ENCODE results near the gene SERPINC1. TPM values are rescaled to one million over a fixed set of nuclear protein-coding genes. Genes with fewer than 3 reads are reported as not detected.
"Not testable (repeated sequence)": the region's sequence is repeated elsewhere in the genome, so short reads cannot be mapped to it uniquely, and the experiment has no call there.

Gene SERPINC1
- under 1 TPM in 1 of 2 experiments, not detected in 1; 0.23 TPM for total RNA-seq

DNA sequence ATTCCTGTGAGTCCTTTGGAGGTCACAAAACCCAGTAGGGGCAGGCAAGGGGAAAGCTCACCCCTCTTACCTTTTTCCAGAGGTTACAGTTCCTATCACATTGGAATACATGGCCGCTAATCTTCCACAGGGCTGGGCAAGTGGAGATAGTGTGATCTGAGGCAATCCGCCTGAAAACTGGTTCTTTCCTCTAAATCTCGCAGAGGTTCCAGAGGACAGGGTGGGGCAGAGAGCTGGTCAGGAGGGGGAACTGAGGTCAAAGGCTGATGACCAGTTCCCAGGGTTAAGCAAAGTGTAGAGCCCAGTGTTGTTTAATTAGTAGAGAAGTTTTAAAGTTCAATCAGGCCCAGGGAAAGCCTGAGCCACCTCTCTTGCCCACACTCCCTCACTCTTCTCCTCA lies at the start of gene SERPINC1:
Gene SERPINC1 (minus strand): TSS at position 179 of the 400 bp plus-strand sequence. CDS start 68 bp downstream, at position 111.
- Mint-ChIP-seq H3K27me3 (no peaks in the 10 kb centered on the region), H3K9me3 (no peaks in the 10 kb centered on the region), H3K4me3 (no peak within 1 kb of the TSS), H3K27ac (no peak within 1 kb of the TSS), H3K36me3 (ENCODE audit: low read depth) (no peaks in the 10 kb centered on the region), H3K4me1 (no peaks in the 10 kb centered on the region)
- POLR2A ChIA-PET, result no interaction called here
- CTCF ChIA-PET, result no interaction called here
- DNase-seq, result no peak

DNA sequence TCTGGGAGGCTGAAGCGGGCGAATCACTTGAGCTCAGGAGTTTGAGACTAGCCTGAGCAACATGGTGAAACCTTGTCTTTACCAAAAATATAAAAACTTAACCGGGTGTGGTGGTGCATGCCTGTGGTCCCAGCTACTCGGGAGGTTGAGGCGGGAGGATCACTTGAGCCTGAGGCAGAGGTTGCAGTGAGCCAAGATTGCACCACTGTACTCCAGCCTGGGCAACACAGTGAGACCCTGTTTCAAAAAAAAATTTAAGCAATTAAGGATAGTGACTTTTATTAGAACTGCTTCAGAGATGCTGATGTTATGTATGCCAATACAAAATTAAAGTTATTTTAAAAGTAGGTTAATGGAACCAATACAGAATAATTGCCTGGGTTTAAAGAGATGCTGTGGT lies 48.8 kb upstream of the SERPINC1 start:
- peaks cover 62% of the 10 kb centered on the region for H3K36me3 Mint-ChIP-seq (ENCODE audit: low read depth)
- H3K4me3 Mint-ChIP-seq, H3K4me1 Mint-ChIP-seq, H3K9me3 Mint-ChIP-seq, H3K27me3 Mint-ChIP-seq, CTCF ChIA-PET, POLR2A ChIA-PET, H3K27ac Mint-ChIP-seq, DNase-seq: not testable (repeated sequence)

GRCh38 chr1:173963477-173963876 lies 46.4 kb upstream of the SERPINC1 start:
- no peak overlapping the region for H3K27ac Mint-ChIP-seq

GRCh38 chr1:173960625-173961024 lies 43.5 kb upstream of the SERPINC1 start:
- POLR2A ChIA-PET, result no interaction called here
- CTCF ChIA-PET, result no interaction called here
- no peaks in the 10 kb centered on the region for H3K27me3 Mint-ChIP-seq
- H3K4me1 Mint-ChIP-seq, result no peaks in the 10 kb centered on the region
- no peak overlapping the region for H3K4me3 Mint-ChIP-seq
- H3K36me3 Mint-ChIP-seq (ENCODE audit: low read depth), result peaks cover 61% of the 10 kb centered on the region
- no peak overlapping the region for H3K27ac Mint-ChIP-seq
- DNase-seq, result no peak
- no peaks in the 10 kb centered on the region for H3K9me3 Mint-ChIP-seq

More at GRCh38 chr1:173963477-173963876, 46.4 kb upstream of the SERPINC1 start:
- Mint-ChIP-seq H3K36me3 (ENCODE audit: low read depth) (peaks cover 69% of the 10 kb centered on the region), H3K4me3 (no peak overlapping the region), H3K4me1 (no peaks in the 10 kb centered on the region), H3K27me3 (no peaks in the 10 kb centered on the region), H3K9me3 (no peaks in the 10 kb centered on the region)
- ChIA-PET POLR2A (interaction anchor here (1.4 kb wide), 1 partner anchor 93 kb away, joined by 3 read pairs; no protein-coding TSS in a partner anchor), CTCF (no interaction called here)
- no peak for DNase-seq

DNA sequence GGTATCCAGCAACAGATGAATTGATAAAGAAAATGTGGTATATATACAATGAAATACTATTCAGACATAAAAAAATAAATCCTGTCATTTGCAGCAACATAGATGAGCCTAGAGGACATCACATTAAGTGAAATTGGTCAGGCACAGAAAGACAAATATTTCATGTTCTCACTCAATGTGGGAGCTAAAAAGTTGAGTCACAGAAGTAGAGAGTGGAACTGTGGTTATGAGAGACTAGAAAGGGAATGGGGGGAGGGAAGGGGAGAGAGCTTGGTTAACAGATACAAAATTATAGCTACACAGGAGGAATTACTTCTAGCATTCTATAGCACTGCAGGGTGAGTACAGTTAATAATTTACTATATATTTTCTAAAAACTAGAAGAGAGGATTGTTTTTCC lies 37.1 kb upstream of the SERPINC1 start:
- H3K4me3 Mint-ChIP-seq, result no peak overlapping the region
- H3K27ac Mint-ChIP-seq, result no peak overlapping the region
- ChIA-PET CTCF (no interaction called here), POLR2A (interaction anchor here (0.9 kb wide), 1 partner anchor 86 kb away, joined by 4 read pairs; the partner anchor contains the start of gene ZBTB37)
- H3K27me3 Mint-ChIP-seq, result no peaks in the 10 kb centered on the region
- DNase-seq, result no peak
- H3K36me3 Mint-ChIP-seq (ENCODE audit: low read depth), result peaks cover 57% of the 10 kb centered on the region
- no peaks in the 10 kb centered on the region for H3K9me3 Mint-ChIP-seq
- H3K4me1 Mint-ChIP-seq, result peaks cover 17% of the 10 kb centered on the region

GRCh38 chr1:173948594-173948993 lies 31.5 kb upstream of the SERPINC1 start:
- ChIA-PET CTCF (interaction anchor here (0.7 kb wide), 1 partner anchor 269 kb away, joined by 3 read pairs; no protein-coding TSS in a partner anchor), POLR2A (no interaction called here)
- peaks cover 13% of the 10 kb centered on the region for H3K4me1 Mint-ChIP-seq
- DNase-seq, result no peak
- no peak overlapping the region for H3K4me3 Mint-ChIP-seq
- no peak overlapping the region for H3K27ac Mint-ChIP-seq
- no peaks in the 10 kb centered on the region for H3K9me3 Mint-ChIP-seq
- no peaks in the 10 kb centered on the region for H3K27me3 Mint-ChIP-seq
- peaks cover 59% of the 10 kb centered on the region for H3K36me3 Mint-ChIP-seq (ENCODE audit: low read depth)

- POLR2A ChIA-PET, result interaction anchor here (0.7 kb wide), 1 partner anchor 201 kb away, joined by 4 read pairs; no protein-coding TSS in a partner anchor
- no peaks in the 10 kb centered on the region for H3K27me3 Mint-ChIP-seq
- H3K9me3 Mint-ChIP-seq, result no peaks in the 10 kb centered on the region
- H3K4me3 Mint-ChIP-seq, result no peak overlapping the region
- H3K36me3 Mint-ChIP-seq (ENCODE audit: low read depth), result peaks cover 55% of the 10 kb centered on the region
- H3K27ac Mint-ChIP-seq, result no peak overlapping the region
- DNase-seq, result no peak
- CTCF ChIA-PET, result no interaction called here
- no peaks in the 10 kb centered on the region for H3K4me1 Mint-ChIP-seq
Measured at GRCh38 chr1:173946380-173946921, 29.3 kb upstream of the SERPINC1 start.

DNA sequence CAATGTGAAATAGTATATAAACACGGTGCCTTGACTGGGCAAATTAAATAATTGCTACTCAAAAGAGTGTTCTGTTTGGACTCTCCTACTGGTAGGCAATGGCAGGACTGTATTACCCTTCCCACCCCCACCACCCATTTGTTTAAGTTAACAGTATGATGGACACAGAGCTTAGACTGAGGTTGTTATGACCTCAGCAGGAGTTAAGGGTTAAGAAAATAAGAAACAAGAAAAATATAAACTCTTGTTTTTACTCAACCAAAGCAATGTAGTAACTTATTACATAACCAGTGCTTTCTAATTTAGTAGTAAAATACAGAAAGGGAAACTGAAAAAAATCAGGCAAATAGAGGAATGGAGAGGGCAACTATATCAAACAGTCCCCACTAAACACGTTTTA lies 19.9 kb upstream of the SERPINC1 start:
- no peak overlapping the region for H3K4me3 Mint-ChIP-seq
- ChIA-PET CTCF (no interaction called here), POLR2A (interaction anchor here (0.6 to 1.6 kb wide), 2 partner anchors 69 to 338 kb away, joined by 3 to 5 read pairs; partner anchors contain the start of gene ZBTB37)
- H3K36me3 Mint-ChIP-seq (ENCODE audit: low read depth), result peaks cover 52% of the 10 kb centered on the region
- H3K9me3 Mint-ChIP-seq, result no peaks in the 10 kb centered on the region
- DNase-seq, result no peak
- no peaks in the 10 kb centered on the region for H3K27me3 Mint-ChIP-seq
- no peak overlapping the region for H3K27ac Mint-ChIP-seq
- peaks cover 5% of the 10 kb centered on the region for H3K4me1 Mint-ChIP-seq

GRCh38 chr1:173934440-173934839 lies 17.3 kb upstream of the SERPINC1 start:
- ChIA-PET CTCF (no interaction called here), POLR2A (no interaction called here)
- Mint-ChIP-seq H3K36me3 (ENCODE audit: low read depth) (peaks cover 51% of the 10 kb centered on the region), H3K9me3 (no peaks in the 10 kb centered on the region), H3K27ac (no peak overlapping the region), H3K27me3 (no peaks in the 10 kb centered on the region), H3K4me3 (no peak overlapping the region), H3K4me1 (peaks cover 5% of the 10 kb centered on the region)
- no peak for DNase-seq

DNA sequence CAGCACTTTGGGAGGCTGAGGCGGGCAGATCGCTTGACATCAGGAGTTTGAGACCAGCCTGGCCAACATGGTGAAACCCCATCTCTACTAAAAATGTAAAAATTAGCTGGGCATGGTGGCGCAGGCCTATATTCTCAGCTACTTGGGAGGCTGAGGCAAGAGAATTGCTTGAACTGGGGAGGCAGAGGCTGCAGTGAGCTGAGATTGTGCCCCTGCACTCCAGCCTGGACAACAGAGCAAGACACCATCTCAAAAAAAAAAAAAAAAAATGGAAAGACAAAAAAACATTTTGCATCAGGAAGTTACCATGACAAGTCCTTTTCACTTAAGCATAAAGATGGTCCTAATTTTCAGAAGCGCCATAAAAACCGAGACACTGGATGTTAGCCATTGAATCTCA lies 13.4 kb upstream of the SERPINC1 start:
- H3K9me3 Mint-ChIP-seq, H3K27ac Mint-ChIP-seq, H3K4me1 Mint-ChIP-seq, H3K27me3 Mint-ChIP-seq, H3K4me3 Mint-ChIP-seq, CTCF ChIA-PET, DNase-seq, POLR2A ChIA-PET: not testable (repeated sequence)
- H3K36me3 Mint-ChIP-seq (ENCODE audit: low read depth), result peaks cover 29% of the 10 kb centered on the region

DNA sequence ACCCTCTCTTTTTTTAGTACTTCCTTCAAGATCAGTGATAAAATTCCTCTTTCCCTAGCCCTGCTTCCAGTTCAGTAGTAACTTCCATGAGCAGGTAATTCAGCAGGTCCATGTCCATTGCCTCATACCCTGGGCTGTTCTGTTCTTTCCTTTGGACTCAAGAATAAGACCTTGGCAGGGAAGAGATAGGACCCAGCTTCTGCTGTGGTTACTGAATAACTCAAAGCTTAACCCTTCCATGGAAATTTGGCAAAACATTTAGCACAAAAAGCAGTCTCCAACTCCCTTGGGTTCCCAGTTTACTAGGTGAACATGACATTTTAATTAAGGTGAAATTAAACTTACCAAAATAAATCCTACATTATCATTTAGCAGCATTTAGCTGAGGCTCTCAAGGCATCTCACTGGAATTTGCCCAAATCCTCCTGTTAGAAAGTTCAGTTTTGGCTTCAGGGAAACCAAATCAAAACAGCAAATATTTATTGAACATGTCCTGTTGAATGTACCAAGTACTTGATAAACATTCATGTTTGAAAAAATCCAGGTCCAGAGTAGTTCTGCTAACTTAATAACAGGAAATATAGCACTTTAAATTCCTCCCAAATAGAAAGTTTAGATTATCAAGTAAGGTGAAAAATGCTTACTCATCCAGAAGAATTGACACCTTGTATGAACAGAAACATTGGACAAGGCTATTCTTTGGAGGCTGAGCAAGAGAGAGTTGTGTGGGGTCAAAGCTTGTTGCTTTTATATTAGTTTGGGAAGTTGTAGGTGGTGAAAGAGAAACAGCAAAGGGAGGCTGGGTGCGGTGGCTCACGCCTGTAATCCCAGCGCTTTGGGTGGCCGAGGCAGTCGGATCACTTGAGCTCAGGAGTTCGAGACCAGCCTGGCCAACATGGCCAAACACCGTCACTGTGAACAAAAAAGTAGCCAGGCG lies 8.4 kb upstream of the SERPINC1 start:
- CTCF ChIA-PET, result no interaction called here
- no peak for DNase-seq

DNA sequence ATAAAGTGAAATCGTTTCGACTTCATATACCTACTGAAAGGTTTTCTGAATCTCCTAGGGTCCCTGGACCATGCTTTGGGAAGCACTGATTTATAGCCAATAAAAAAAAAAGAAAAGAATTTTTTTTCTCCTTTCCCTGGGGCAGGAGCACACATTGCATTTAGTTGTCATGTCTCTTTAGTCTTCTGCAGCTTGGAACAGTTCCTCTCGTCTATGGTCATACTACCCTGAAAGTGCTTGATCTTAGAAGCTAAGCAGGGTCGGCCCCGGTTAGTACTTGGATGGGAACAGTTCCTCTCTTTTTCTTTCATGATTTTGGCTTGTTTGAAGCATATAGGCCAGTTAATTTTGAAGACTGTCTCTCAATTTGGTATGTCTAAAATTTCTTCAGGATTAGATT lies 3.7 kb upstream of the SERPINC1 start:
- no peak overlapping the region for H3K27ac Mint-ChIP-seq
- POLR2A ChIA-PET, result no interaction called here

More for the DNA sequence above, 8.4 kb upstream of the SERPINC1 start:
- Mint-ChIP-seq H3K36me3 (ENCODE audit: low read depth) (peaks cover 5% of the 10 kb centered on the region), H3K4me1 (no peaks in the 10 kb centered on the region), H3K27ac (no peak overlapping the region), H3K27me3 (no peaks in the 10 kb centered on the region), H3K9me3 (no peaks in the 10 kb centered on the region), H3K4me3 (no peak overlapping the region)
- POLR2A ChIA-PET, result no interaction called here

DNA sequence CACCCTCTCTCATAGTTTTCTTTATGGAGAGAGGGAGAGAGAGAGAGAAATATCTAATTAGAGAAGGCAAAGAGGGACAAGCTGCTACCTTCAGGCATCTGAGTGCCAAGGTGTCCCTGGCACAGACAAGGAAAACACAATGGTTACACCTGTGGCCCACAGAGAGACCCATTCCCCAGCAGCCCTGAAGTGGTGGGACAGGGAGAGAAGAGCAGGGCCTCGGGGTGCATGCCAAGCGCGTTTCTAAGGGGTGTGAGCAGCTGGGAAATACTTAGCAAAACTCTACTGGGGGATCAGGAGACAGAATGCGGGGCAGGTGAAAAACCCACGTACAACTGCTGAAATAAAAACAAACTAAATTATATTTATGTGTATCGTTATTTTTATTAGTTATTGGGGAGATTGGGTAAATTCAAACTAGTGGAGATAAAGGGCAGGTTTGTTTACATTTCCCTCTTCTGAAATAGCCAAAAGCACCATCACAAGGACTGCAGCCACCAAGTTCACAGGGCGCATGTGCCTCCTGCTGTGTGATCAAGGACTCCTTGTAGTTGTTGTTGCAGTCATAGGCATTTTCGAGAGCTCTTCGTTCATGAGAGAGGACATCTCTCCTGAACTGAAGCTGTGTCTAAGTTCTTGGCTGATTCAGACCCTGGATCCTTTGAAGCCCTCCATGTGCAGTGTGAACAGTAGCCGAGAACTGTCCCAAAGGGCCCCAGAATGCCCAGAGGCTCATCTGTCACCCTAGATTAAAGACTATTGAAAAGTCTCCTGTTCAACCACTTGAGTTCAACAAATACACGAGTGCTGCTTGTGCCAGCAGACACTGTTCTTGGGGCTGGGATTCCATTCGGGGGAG lies 737 bp upstream of the SERPINC1 start:
- H3K27me3 Mint-ChIP-seq, result no peaks in the 10 kb centered on the region
- CTCF ChIA-PET, result no interaction called here
- POLR2A ChIA-PET, result interaction anchor here (1.0 kb wide), 1 partner anchor 49 kb away, joined by 3 read pairs; the partner anchor contains the start of gene ZBTB37
- no peaks in the 10 kb centered on the region for H3K9me3 Mint-ChIP-seq
- no peak overlapping the region for H3K4me3 Mint-ChIP-seq
- no peak for DNase-seq
- no peak overlapping the region for H3K27ac Mint-ChIP-seq
- H3K36me3 Mint-ChIP-seq (ENCODE audit: low read depth), result no peaks in the 10 kb centered on the region
- no peaks in the 10 kb centered on the region for H3K4me1 Mint-ChIP-seq

More for the DNA sequence above, 3.7 kb upstream of the SERPINC1 start:
- DNase-seq, result no peak
- H3K27me3 Mint-ChIP-seq, result no peaks in the 10 kb centered on the region
- H3K4me3 Mint-ChIP-seq, result no peak overlapping the region
- H3K9me3 Mint-ChIP-seq, result no peaks in the 10 kb centered on the region
- no peaks in the 10 kb centered on the region for H3K4me1 Mint-ChIP-seq
- H3K36me3 Mint-ChIP-seq (ENCODE audit: low read depth), result no peaks in the 10 kb centered on the region
- CTCF ChIA-PET, result no interaction called here

Measured in activated CD4-positive, alpha-beta memory T cell treated with anti-CD3 and anti-CD28 coated beads, Interleukin-2, amount 10 ng/mL, durations not matched to agents 7 days and 5 days (primary cell).